GM10266 (cell line): ENCODE results near the gene CYP19A1.
"Not testable (repeated sequence)": the region's sequence is repeated elsewhere in the genome, so short reads cannot be mapped to it uniquely, and the experiment has no call there.

Experiments used
- DNase-seq: peaks from one replicate; pipeline ENCODE4 v3.0.0; 2012; ENCODE audit errors: extremely low spot score
- TF ChIP-seq, protein P1 (sequence below): IDR thresholded peaks from 2 replicates; pipeline ENCODE4 v1.5.1; 2012; ENCODE audit warnings: mild to moderate bottlenecking, low read depth; ENCODE audit not compliant: control insufficient read depth, insufficient read depth; ENCODE audit errors: missing control alignments

Gene CYP19A1

DNA sequence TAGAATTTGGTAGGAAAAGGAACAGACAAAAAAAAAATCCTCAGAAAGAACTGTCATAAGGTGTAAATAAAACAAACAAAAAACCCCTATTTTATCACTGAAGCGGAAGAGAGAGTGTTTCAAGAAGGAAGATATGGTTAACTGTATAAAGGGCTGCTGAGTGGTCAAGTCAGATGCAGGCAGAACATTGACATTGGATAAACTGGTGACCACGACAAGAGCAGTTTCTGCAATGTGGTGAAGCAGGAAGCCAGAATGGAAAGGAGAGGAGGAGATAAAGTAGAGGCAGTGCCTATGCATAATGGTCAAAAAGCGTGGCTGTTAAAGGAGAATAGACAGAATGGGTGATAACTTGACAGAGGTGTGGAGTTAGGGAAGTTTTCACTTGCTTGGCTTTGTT, 75.3 kb downstream of the CYP19A1 start:
- DNase-seq = no peak
- TF ChIP-seq, protein P1, sequence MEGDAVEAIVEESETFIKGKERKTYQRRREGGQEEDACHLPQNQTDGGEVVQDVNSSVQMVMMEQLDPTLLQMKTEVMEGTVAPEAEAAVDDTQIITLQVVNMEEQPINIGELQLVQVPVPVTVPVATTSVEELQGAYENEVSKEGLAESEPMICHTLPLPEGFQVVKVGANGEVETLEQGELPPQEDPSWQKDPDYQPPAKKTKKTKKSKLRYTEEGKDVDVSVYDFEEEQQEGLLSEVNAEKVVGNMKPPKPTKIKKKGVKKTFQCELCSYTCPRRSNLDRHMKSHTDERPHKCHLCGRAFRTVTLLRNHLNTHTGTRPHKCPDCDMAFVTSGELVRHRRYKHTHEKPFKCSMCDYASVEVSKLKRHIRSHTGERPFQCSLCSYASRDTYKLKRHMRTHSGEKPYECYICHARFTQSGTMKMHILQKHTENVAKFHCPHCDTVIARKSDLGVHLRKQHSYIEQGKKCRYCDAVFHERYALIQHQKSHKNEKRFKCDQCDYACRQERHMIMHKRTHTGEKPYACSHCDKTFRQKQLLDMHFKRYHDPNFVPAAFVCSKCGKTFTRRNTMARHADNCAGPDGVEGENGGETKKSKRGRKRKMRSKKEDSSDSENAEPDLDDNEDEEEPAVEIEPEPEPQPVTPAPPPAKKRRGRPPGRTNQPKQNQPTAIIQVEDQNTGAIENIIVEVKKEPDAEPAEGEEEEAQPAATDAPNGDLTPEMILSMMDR = no peak

DNA sequence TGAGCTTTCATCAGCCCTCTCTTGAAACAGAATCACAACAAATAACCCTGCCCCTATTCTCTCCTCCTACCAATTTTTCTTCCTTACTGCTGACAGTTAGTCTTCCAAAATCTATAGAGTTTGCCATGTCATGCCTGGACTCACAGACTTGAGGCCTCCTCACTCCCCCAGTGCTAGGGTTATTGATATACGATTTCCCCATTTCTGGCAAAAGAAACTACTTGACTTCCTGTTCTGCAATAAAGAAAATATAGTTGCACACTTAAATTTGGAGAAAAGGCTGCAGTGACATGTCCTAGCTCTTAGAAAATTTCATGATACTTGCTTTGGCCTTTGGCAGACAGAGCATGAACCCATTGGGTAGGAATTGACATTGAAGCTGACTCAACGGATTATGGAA, 75.9 kb downstream of the CYP19A1 start:
- TF ChIP-seq, protein P1 = no peak
- no peak for DNase-seq

DNA sequence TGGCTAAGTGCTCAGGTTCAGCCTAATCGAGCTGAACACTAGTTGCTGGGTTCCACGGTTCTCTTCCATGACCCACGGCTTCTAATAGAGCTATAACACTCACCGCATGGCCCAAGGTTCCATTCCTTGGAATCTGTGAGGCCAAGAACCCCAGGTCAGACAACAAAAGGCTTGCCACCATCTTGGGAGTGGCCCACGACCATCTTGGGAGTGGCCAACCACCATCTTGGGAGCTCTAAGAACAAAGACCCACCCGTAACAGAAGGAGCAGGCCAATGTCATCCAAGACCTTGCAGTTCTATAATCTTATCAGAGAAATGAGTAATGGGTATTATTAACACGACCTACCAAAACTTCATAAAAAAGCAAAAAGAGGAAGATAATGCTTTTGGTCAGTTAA, 77.3 kb downstream of the CYP19A1 start:
- not testable (repeated sequence) for DNase-seq

DNA sequence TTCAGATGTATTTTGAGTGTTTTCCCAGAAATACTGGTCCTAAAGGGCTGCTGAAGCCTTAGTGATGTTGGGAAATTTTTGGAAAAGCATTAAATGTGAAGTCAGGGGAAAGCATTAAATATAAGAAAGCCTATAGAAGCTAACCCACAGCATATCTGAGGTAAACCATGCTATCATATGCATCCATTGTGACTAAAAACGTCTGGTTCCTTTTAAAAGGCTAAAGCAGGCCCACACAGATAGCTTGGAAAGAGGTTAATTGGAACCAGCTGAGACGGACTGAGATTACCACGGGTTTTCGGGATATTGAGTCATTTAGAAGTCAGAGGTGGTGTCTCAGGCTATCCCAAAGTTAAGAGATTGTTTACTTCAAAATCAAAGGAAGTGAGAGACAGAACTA, 78.2 kb downstream of the CYP19A1 start:
- TF ChIP-seq, protein P1 = no peak
- DNase-seq = no peak

DNA sequence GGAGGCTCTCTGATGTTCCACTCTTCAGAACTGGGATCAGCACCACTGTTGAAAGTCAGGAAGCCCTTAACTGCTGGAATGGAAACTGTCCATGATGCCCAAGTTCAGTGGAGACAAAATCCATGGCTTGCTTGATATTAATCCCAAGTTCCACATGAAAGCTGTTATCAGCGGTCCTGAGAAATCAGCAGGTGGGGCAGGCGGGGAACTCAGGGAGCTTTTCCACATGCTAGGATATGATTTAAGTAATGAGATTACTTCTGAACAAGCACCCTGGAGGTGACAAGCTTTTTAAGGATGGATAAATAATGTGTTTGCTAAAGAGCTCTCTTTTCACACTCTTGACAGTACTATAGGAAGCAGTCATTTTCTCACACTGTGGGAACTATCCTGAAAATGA, 82.9 kb downstream of the CYP19A1 start:
- no peak for DNase-seq
- TF ChIP-seq, protein P1 = no peak

DNA sequence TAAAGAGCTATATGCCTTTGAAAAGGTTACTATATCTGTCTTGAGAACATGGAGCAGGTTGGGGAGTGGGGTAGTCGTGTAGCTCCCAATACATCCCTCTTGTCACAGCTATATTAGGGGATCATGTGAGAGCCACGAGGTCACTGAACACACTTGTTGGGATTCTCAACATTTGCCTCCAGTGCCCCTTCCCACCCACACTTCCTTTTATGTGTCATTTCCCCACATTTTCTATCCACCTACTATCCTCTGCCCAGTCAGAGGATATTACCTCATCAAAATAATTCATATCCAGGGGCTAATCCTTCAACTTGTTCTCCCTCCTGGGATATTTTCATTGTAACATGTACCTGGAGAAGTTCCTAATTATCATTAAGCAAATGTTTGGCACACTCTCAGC, 85.0 kb downstream of the CYP19A1 start:
- DNase-seq = no peak
- TF ChIP-seq, protein P1 = no peak

DNA sequence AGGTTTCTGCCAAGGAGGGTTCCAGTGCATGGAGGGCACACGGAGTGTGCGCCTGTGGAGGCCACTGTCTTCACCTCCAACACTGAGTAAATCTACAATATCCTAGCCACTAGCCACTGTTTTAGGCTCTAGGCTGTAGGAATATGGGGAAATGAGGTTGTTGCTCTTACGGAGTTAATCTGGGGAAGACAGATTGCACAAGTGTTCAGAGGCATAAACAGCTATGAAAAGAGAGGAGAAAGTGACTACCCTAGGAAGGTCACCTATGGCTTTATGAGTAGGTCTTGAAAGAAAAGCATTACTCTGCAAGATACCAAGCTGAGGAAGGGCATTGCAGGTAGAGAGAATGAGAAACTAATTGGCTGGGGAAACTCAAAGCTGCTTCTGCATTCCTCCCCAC, 85.7 kb downstream of the CYP19A1 start:
- no peak for DNase-seq
- TF ChIP-seq, protein P1 = no peak

DNA sequence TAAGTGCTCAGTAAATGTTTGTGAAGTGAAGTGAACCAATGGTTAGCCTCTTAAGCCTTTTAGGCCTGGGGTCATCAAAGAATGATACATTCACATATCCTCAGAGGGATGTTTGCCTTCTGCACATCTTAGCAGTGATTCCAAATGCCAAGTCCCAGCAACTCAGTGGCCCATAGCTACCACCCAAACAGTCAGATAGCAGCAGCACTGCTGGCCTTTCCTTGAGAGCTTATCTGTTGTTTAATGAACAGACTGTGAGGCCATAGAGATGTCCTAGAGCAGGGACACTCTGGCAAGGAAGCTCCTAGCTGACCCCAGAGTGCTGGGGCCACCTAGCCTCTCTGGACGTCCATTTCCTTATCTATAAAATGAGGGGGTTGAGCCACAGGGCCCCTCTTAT, 86.8 kb downstream of the CYP19A1 start:
- DNase-seq = no peak

More for the DNA sequence above, 86.8 kb downstream of the CYP19A1 start:
- TF ChIP-seq, protein P1 = no peak
